NCI-H345 treated with DMSO at 0.1 percent for 48 hours (cell line): ENCODE data around the gene SLC1A4.
A peak's percentile ranks its signal among the peaks of the same experiment; 100 is the strongest.
"Not testable (repeated sequence)": the region's sequence is repeated elsewhere in the genome, so short reads cannot be mapped to it uniquely, and the experiment has no call there.

Experiments
- DNase-seq: peaks from one replicate; lab custom pipeline; 2025; ENCODE audit not compliant: unreplicated experiment; lab: John Stamatoyannopoulos, UW

SLC1A4 gene

GRCh38 chr2:64989126-64989981 is at the start of gene SLC1A4:
Gene SLC1A4, plus strand, starts transcription at chr2:64989399. Its CDS starts 245 bp downstream, at chr2:64989644.
- peak; percentile 79 for DNase-seq

GRCh38 chr2:64941143-64941542 is 48.1 kb upstream of the SLC1A4 start:
- DNase-seq = no peak

DNA sequence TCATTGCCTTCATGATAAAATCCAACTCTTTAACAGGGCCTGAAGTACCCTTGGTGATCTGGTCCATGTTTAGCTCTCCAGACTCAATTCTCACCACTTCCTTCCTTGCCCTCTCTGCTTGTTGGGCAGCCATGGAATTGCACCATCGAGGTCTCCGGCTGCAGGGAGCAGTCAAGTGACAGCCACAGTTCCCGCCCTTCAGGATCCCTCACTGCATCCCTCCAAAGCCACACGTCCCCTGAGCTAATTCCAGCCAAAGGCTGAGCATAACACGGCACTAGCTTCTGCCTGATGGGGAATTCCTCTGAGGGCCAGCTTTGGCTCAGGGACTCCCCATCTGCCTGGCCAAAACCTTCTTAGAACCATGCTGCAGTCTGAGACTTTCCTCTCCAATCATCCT is 47.4 kb upstream of the SLC1A4 start:
- no peak for DNase-seq

GRCh38 chr2:64942693-64943092 is 46.5 kb upstream of the SLC1A4 start:
- DNase-seq = no peak

GRCh38 chr2:64943387-64944150 is 45.6 kb upstream of the SLC1A4 start:
- no peak for DNase-seq

- no peak for DNase-seq
Observed at GRCh38 chr2:64944484-64944883, 44.7 kb upstream of the SLC1A4 start.

DNA sequence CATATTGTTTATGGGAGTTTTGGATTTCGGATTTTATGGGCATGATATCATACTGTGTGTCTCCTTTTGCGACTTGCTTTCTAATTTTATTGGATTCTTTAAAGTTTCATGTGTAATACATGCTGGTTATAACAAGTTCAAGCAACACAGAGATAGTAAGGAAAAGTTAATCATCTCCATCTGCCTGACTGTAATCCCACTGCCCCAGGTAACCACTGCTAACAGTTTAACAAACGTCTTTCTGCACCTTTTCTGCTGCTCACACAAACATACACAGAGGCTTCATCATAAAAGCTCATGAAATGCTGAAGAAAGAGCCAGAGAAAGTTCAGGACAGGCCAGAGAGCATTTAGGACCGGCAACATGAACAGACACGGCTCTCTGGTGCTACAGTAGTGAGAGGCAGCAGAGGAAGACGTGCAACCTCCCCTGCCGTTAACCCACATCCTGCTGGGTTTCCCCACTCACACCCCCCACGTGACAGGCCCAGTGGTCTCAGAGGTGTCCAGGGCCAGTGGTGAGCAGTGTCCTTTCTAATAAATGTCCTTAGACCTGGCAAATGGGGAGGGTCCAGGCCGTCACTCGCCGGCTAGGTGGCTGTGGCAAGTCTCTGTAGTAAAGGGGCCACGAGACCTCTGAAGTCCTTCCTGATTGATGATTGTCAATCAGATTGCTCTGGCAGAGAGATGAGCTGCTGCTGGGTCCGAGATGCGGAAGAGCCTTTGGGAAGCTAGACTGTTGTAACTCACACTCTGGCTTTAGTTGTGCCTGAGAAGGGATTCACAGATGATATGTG is 43.0 kb upstream of the SLC1A4 start:
- DNase-seq = no peak

DNA sequence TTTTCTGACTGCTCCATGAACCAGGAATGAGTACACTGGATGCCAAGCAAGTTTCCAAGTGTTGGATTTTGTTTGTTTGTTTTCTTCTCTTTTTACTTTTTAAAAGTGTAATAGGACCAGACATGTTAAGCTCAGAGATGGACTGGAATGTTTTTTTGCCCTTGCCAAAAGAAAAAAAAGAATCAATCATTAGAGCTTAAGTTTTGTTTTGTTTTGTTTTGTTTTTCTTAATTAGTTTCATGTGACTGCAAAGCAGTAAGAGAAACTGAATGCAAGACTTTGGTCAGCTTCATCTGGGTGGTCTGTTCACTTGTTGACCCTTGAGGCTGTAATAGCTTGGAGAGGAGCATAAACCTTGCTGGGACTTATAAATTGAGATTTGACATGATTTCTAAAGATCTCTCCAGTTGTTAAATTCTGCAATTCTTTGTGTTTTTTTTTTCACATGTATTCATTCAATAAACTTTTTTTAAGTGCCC is 42.4 kb upstream of the SLC1A4 start:
- DNase-seq = no peak

DNA sequence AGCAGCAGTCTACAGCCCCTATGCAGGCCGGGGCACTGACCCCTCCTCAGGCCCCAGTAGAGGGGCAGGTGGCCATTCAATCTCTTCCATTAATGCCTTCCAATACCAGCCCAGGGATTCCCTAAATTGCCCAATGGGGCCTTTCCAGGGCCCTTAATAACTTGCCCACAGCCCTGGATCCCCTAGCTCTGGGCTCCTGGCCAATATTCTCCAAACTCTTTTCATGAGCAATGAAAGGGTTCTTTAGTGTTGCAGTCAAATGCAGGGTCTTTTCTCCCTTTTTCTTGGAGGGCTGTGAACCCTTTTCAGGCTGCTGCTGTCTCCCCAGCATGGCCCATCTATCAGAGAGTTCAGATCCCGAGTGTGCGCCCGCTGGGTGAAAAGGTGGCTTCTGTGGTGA is 41.3 kb upstream of the SLC1A4 start:
- DNase-seq = no peak

- DNase-seq = no peak
Observed at GRCh38 chr2:64950226-64951160, 38.7 kb upstream of the SLC1A4 start.

DNA sequence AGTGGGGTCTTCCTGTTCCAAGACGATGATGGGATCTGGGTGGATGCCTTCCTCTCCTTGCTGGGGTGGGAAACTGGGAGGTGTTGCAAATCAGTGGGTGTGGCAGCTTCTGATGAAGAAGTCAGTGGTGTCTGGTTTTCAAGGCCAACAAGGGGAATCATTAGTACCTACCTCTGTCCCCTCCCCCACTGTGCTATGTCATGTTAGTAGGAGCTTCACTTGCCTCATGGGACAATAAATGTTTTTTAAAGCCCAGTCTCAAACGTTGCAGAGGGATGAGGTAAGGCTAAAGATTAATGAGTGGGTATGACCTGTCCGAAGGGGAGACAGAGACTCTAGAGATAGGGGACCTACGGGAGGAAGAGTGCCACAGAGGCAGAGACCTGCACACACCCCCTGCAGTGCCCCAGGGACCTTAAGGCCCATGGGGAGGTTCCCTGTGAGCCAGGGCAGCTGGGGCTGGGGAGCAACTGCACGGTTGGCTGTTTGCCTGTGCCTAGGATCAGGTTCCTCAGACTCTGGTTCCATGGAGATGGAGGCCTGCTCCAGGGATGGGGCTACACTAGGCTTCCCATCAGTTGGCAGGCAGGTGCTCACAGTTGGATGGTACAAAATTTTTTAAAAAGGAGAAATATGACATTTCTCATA is 37.8 kb upstream of the SLC1A4 start:
- DNase-seq = no peak

- DNase-seq = no peak
Observed at GRCh38 chr2:64952096-64952495, 37.1 kb upstream of the SLC1A4 start.

GRCh38 chr2:64952511-64953482 is 36.4 kb upstream of the SLC1A4 start:
- DNase-seq = no peak

- no peak for DNase-seq
Observed at GRCh38 chr2:64955467-64955866, 33.7 kb upstream of the SLC1A4 start.

- DNase-seq = no peak
Observed at GRCh38 chr2:64957109-64957903, 31.9 kb upstream of the SLC1A4 start.

GRCh38 chr2:64958556-64958955 is 30.6 kb upstream of the SLC1A4 start:
- DNase-seq = no peak

- no peak for DNase-seq
Observed at GRCh38 chr2:64960819-64961218, 28.4 kb upstream of the SLC1A4 start.

- DNase-seq = not testable (repeated sequence)
Observed at GRCh38 chr2:64963138-64963537, 26.1 kb upstream of the SLC1A4 start.
